ENCODE data around the gene APCDD1L.

The APCDD1L gene

GRCh38 chr20:58515233-58516212 is at the start of gene APCDD1L:
APCDD1L (minus strand) TSS chr20:58515399; CDS start chr20:58514707, 692 bp downstream.
- no peak for DNase-seq (ENCODE audit: extremely low spot score)
- CTCF ChIA-PET, result no interaction called here
- POLR2A ChIA-PET, result interaction anchor here (0.9 kb wide), 1 partner anchor 136 kb away, joined by 3 read pairs; the partner anchor contains the start of gene STX16
- TF ChIP-seq SUZ12 (IDR thresholded peaks at IDR 0.05) (no peak), BHLHE40 (IDR thresholded peaks at IDR 0.05; ENCODE audit: borderline replicate concordance) (no peak), ARNT (IDR thresholded peaks at IDR 0.05) (no peak), PKNOX1 (IDR thresholded peaks at IDR 0.05) (no peak), HDGF (IDR thresholded peaks at IDR 0.05; ENCODE audit: borderline replicate concordance) (no peak), TARDBP (IDR thresholded peaks at IDR 0.05) (no peak), L3MBTL2 (conservative IDR thresholded peaks at IDR 0.05) (no peak), CTBP1 (IDR thresholded peaks at IDR 0.05; ENCODE audit: borderline replicate concordance) (no peak), FOXM1 (IDR thresholded peaks at IDR 0.05; ENCODE audit: borderline replicate concordance) (no peak), LEF1 (IDR thresholded peaks at IDR 0.05; ENCODE audit: borderline replicate concordance) (no peak), NFRKB (IDR thresholded peaks at IDR 0.05) (no peak), ZNF384 (IDR thresholded peaks at IDR 0.05) (no peak), ELF4 (IDR thresholded peaks at IDR 0.05) (no peak), FOXA1 (IDR thresholded peaks at IDR 0.05) (no peak), SP1 (IDR thresholded peaks at IDR 0.05) (no peak), FOXK2 (IDR thresholded peaks at IDR 0.05) (no peak)

- no peak for DNase-seq (ENCODE audit: extremely low spot score)
- no peak for TF ChIP-seq ARNT (IDR thresholded peaks at IDR 0.05)
- TF ChIP-seq LEF1 (IDR thresholded peaks at IDR 0.05; ENCODE audit: borderline replicate concordance), result no peak
- TF ChIP-seq PKNOX1 (IDR thresholded peaks at IDR 0.05), result no peak
- TF ChIP-seq CTBP1 (IDR thresholded peaks at IDR 0.05; ENCODE audit: borderline replicate concordance), result no peak
- no peak for TF ChIP-seq HDGF (IDR thresholded peaks at IDR 0.05; ENCODE audit: borderline replicate concordance)
- no peak for TF ChIP-seq TARDBP (IDR thresholded peaks at IDR 0.05)
- CTCF ChIA-PET, result interaction anchor here (0.6 kb wide), 1 partner anchor 54 kb away, joined by 3 read pairs; no protein-coding TSS in a partner anchor
- POLR2A ChIA-PET, result no interaction called here
These were observed 44.1 kb upstream of the APCDD1L start for GRCh38 chr20:58559368-58559729.

GRCh38 chr20:58558486-58559367 is 43.5 kb upstream of the APCDD1L start:
- POLR2A ChIA-PET, result no interaction called here
- CTCF ChIA-PET, result no interaction called here
- DNase-seq (ENCODE audit: extremely low spot score), result no peak
- TF ChIP-seq SP1 (IDR thresholded peaks at IDR 0.05) (no peak), PKNOX1 (IDR thresholded peaks at IDR 0.05) (no peak)

GRCh38 chr20:58557733-58558342 is 42.6 kb upstream of the APCDD1L start:
- POLR2A ChIA-PET, result no interaction called here
- no peak for TF ChIP-seq HDGF (IDR thresholded peaks at IDR 0.05; ENCODE audit: borderline replicate concordance)
- TF ChIP-seq L3MBTL2 (conservative IDR thresholded peaks at IDR 0.05), result no peak
- TF ChIP-seq ARNT (IDR thresholded peaks at IDR 0.05), result no peak
- TF ChIP-seq ELF4 (IDR thresholded peaks at IDR 0.05), result no peak
- no peak for TF ChIP-seq NFRKB (IDR thresholded peaks at IDR 0.05)
- TF ChIP-seq FOXK2 (IDR thresholded peaks at IDR 0.05), result no peak
- TF ChIP-seq CTBP1 (IDR thresholded peaks at IDR 0.05; ENCODE audit: borderline replicate concordance), result no peak
- no peak for TF ChIP-seq ZNF384 (IDR thresholded peaks at IDR 0.05)
- no peak for TF ChIP-seq FOXA1 (IDR thresholded peaks at IDR 0.05)
- DNase-seq (ENCODE audit: extremely low spot score), result no peak
- CTCF ChIA-PET, result no interaction called here

GRCh38 chr20:58556961-58557360 is 41.8 kb upstream of the APCDD1L start:
- ChIA-PET POLR2A (no interaction called here), CTCF (no interaction called here)
- DNase-seq (ENCODE audit: extremely low spot score), result no peak
- no peak for TF ChIP-seq LEF1 (IDR thresholded peaks at IDR 0.05; ENCODE audit: borderline replicate concordance)
- no peak for TF ChIP-seq SUZ12 (IDR thresholded peaks at IDR 0.05)
- TF ChIP-seq TARDBP (IDR thresholded peaks at IDR 0.05), result no peak
- TF ChIP-seq HDGF (IDR thresholded peaks at IDR 0.05; ENCODE audit: borderline replicate concordance), result no peak
- TF ChIP-seq FOXM1 (IDR thresholded peaks at IDR 0.05; ENCODE audit: borderline replicate concordance), result no peak
